HEK293T (cell line): ENCODE measurements around the gene UBE2G1.

Source experiments
- ARNT ChIP-seq: fragments of 450-650 bp; IDR thresholded peaks from 2 replicates; pipeline ENCODE4 v1.6.1; 2017; ENCODE audit warnings: mild to moderate bottlenecking
- BHLHE40 ChIP-seq: fragments of 450-650 bp; IDR thresholded peaks from 2 replicates; pipeline ENCODE4 v1.6.1; 2016; ENCODE audit warnings: mild to moderate bottlenecking, moderate library complexity, borderline replicate concordance
- CTBP1 ChIP-seq: fragments of 450-650 bp; IDR thresholded peaks from 2 replicates; pipeline ENCODE4 v1.6.1; 2016; ENCODE audit warnings: borderline replicate concordance
- ELF4 ChIP-seq: fragments of 450-650 bp; IDR thresholded peaks from 2 replicates; pipeline ENCODE4 v1.6.1; 2017; ENCODE audit warnings: antibody characterized with exemption
- FOXA1 ChIP-seq: fragments of 450-650 bp; IDR thresholded peaks from 2 replicates; pipeline ENCODE4 v1.6.1; 2016; ENCODE audit warnings: mild to moderate bottlenecking
- FOXK2 ChIP-seq: fragments of 450-650 bp; IDR thresholded peaks from 2 replicates; pipeline ENCODE4 v1.6.1; 2016; ENCODE audit warnings: mild to moderate bottlenecking
- SP1 ChIP-seq: fragments of 450-650 bp; IDR thresholded peaks from 2 replicates; pipeline ENCODE4 v1.6.1; 2017
- SUZ12 ChIP-seq: fragments of 450-650 bp; IDR thresholded peaks from 2 replicates; pipeline ENCODE4 v1.6.1; 2016; ENCODE audit warnings: mild to moderate bottlenecking
- ZNF384 ChIP-seq: fragments of 450-650 bp; IDR thresholded peaks from 2 replicates; pipeline ENCODE4 v1.6.1; 2016

GRCh38 chr17:4236456-4236855 lies 130.0 kb downstream of the UBE2G1 start:
- TF ChIP-seq SUZ12, result no peak
- TF ChIP-seq SP1, result no peak
- no peak for TF ChIP-seq ELF4
- TF ChIP-seq ARNT, result no peak
- no peak for TF ChIP-seq FOXA1
- TF ChIP-seq FOXK2, result no peak
- TF ChIP-seq BHLHE40, result no peak
- no peak for TF ChIP-seq CTBP1
- no peak for TF ChIP-seq ZNF384
